Stimulated activated memory B cell treated with anti-CD40 and anti-IgM and Interleukin-4, amounts not matched to agents 10 μg/mL and 1 μg/mL and 100 μg/mL, for 72 hours (primary cell): ENCODE data around the gene GLRX2.
A peak's percentile ranks its signal among the peaks of the same experiment; 100 is the strongest.
"Not testable (repeated sequence)": the region's sequence is repeated elsewhere in the genome, so short reads cannot be mapped to it uniquely, and the experiment has no call there.

ENCODE experiments used
- ATAC-seq: fragments of 150-1000 bp; cut with Tn5 transposase; 2 replicates; pipeline ENCODE4 v1.10.0; 2021
- H3K27ac Mint-ChIP-seq: one replicate; pipeline ENCODE4 v1.8.0; 2022; ENCODE audit warnings: mild to moderate bottlenecking, mixed read lengths
- H3K27me3 Mint-ChIP-seq: one replicate; pipeline ENCODE4 v1.8.0; 2022; ENCODE audit warnings: mixed read lengths
- H3K36me3 Mint-ChIP-seq: one replicate; pipeline ENCODE4 v1.8.0; 2022; ENCODE audit warnings: mixed read lengths
- H3K4me1 Mint-ChIP-seq: one replicate; pipeline ENCODE4 v1.8.0; 2022; ENCODE audit warnings: mixed read lengths
- H3K4me3 Mint-ChIP-seq: one replicate; pipeline ENCODE4 v1.8.0; 2022; ENCODE audit warnings: mild to moderate bottlenecking, moderate library complexity, mixed read lengths
- H3K9me3 Mint-ChIP-seq: one replicate; pipeline ENCODE4 v1.8.0; 2022; ENCODE audit warnings: mixed read lengths

Gene GLRX2

DNA sequence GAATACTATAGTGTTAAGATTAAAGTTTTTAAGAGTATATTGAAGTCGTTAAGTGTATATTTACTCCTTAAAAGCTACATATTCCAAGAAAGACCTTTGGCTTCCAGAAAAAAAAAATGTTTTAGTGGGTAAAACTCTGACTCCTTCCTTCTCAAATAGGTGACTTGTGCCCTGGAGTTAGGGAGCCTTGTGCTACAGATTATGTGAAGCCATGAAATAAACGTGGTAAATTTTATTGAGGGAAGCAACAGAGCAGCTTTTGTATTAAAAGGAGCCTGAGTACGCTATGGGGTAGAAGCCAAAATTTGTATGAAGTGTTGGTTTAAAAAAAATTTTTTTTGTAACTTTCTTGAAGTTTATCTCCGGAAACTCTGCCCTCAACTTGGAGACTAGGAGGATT, 44.8 kb downstream of the GLRX2 start:
- peak overlapping the region; percentile 88 for H3K27ac Mint-ChIP-seq
- H3K9me3 Mint-ChIP-seq, result no peaks in the 10 kb centered on the region
- H3K27me3 Mint-ChIP-seq, result no peaks in the 10 kb centered on the region
- H3K4me1 Mint-ChIP-seq, result peaks cover 61% of the 10 kb centered on the region
- ATAC-seq, result no peak
- peaks cover 16% of the 10 kb centered on the region for H3K36me3 Mint-ChIP-seq
- peak overlapping the region; percentile 83 for H3K4me3 Mint-ChIP-seq

DNA sequence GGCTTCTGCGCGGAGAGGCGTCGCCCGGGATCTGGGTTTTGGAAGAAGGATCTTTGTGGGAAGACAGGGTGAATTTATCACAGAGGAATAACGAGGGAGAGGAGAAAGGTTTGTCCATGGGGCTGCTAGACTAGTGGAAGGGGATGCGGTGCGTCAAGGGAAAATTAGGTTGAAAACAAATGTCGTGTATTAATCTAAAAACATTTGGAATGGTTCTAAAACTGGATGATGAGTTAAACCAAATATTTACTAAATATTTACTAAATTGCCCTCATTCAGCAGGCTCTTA, 45.2 kb downstream of the GLRX2 start:
- Mint-ChIP-seq H3K36me3 (peaks cover 16% of the 10 kb centered on the region), H3K9me3 (no peaks in the 10 kb centered on the region), H3K27ac (peak overlapping the region; percentile 88), H3K27me3 (no peaks in the 10 kb centered on the region), H3K4me1 (peaks cover 57% of the 10 kb centered on the region), H3K4me3 (peak overlapping the region; percentile 83)
- ATAC-seq, result no peak

DNA sequence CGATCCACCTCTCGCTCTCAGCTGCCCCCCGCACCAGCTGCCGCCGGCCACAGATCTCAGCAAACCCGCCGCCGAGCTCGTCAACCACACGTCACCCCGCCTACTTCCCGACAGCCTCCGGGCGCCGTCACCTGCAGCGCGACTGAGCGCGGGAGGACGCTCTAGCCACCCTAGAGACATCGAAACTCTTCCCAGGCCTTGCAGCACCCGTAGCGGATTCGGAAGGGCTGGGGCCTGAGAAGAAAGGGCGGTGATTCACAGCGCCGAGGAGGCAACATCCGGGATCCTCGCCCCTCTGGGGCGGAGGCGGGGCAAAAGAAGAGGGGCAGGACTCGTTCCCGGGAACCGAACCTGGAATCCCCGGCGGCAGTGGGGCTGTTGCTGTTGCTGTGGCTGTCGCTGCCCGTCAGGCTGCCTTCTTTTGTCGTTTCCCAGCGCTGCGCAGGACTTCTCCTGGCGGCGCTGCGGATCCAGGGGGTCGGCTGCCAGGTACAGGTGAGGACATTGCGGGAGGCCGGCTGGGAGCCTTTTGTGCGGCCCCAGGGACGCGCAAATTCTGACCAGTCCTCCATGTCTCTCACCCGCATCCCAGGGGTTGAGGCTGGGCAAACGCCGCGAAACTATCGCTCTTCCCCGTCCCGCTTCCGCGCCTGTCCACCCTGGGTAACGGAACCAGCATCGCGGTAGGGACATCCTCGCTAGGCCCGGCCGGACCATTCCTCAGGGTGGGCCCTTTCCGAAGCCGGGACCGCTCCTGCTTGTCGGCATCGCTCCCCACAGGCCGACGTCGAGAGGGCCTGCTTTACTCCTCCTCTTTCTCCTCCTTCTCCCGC, 45.7 kb downstream of the GLRX2 start, which contains the start of the genes RO60 and UCHL5:
Gene RO60 (plus strand): TSS at position 331 of the 833 bp plus-strand sequence. CDS start 9,443 bp downstream, outside the sequence.
Gene UCHL5 (minus strand): TSS at position 79 of the 833 bp plus-strand sequence. CDS start 100 bp downstream, outside the sequence.
- Mint-ChIP-seq H3K4me1 (peaks cover 54% of the 10 kb centered on the region), H3K27me3 (no peaks in the 10 kb centered on the region), H3K9me3 (no peaks in the 10 kb centered on the region), H3K4me3 (peak within 1 kb of the TSS; percentile 83), H3K27ac (peak within 1 kb of the TSS; percentile 88), H3K36me3 (peaks cover 16% of the 10 kb centered on the region)
- ATAC-seq, result peak; percentile 98

DNA sequence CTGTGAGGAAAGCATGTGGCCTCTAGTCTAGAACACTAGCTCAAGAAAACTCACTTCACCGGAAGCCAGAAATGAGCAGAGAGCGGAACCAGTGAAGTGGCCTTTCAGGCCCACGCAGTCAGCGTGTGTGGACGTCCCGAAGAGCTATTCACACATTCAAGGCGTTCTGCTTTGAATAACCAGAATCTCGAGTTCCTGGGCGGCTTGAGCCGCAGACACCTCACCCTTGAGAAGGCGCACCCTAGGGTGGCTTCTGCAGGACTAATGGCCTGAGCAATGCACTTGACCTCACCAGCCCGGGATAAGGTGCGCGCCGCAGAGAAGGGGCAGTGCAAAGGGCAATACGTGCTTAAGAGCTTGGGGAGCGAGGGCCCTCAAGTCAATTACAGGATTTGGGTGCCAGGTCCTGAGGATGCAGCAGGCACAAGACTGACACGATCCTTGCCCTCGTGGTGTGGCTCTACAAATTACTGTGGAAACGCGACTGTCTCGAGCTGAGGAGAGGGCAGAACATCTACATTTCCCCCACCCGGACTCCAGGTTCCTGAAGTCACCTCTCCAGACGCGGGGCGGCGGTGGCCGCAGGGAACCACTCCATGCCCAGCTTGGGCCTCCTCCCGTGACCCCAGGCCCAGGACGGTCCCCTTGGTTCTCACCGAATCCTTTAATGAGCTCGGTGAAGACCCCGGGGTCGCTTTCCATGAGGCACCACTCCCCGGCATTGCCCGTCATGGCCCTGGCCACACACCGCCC, 46.5 kb downstream of the GLRX2 start:
- H3K4me3 Mint-ChIP-seq, result peak overlapping the region; percentile 83
- peaks cover 53% of the 10 kb centered on the region for H3K4me1 Mint-ChIP-seq
- no peaks in the 10 kb centered on the region for H3K27me3 Mint-ChIP-seq
- H3K27ac Mint-ChIP-seq, result peak overlapping the region; percentile 88
- H3K36me3 Mint-ChIP-seq, result peaks cover 16% of the 10 kb centered on the region
- ATAC-seq, result peak; percentile 73
- no peaks in the 10 kb centered on the region for H3K9me3 Mint-ChIP-seq

DNA sequence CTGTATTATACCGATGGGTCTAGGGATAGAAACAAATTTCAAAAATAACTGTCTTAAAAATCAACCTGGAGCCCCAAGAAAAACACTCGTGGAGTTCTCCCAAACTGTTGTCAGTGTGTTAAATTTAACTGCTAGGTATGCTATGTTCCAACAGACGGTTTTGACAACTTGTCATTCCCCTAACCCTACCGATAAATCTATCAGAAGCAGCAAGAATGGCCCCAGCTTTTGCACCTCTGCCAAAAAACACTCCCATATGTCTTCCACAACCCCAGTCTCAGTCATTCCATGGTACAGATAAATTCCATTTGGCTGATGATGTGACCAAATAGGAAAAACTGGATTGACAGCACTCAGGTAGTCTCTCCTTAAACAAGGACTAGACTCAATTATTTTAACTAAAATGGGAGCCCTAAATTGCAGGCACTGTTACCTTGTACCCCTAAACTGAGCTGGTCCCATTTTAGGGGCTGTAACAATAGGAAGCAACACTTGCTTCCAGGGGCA, 51.0 kb downstream of the GLRX2 start:
- Mint-ChIP-seq H3K4me1 (peaks cover 25% of the 10 kb centered on the region), H3K9me3 (no peaks in the 10 kb centered on the region), H3K36me3 (peaks cover 12% of the 10 kb centered on the region), H3K27ac (no peak overlapping the region), H3K27me3 (no peaks in the 10 kb centered on the region), H3K4me3 (no peak overlapping the region)
- ATAC-seq, result no peak

DNA sequence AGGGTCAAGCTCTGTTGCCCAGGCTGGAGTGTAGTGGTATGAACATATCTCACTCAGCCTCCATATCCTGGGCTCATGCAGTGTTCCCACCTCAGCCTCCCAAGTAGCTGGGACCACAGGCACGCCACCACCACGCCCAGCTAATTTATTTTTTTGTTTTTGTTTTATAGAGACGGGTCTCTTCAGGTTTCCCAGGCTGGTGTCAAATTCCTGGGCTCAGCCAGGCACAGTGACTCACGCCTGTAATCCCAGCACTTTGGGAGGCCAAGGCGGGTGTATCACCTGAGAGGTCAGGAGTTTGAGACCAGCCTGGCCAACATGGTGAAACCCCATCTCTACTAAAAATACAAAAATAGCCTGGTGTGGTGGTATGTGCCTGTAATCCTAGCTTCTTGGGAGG, 56.3 kb downstream of the GLRX2 start:
- not testable (repeated sequence) for H3K4me3 Mint-ChIP-seq, H3K27ac Mint-ChIP-seq, H3K4me1 Mint-ChIP-seq, H3K9me3 Mint-ChIP-seq, ATAC-seq, H3K27me3 Mint-ChIP-seq
- peaks cover 18% of the 10 kb centered on the region for H3K36me3 Mint-ChIP-seq
